ENCODE data around the gene MEGF10.

MEGF10 gene

DNA sequence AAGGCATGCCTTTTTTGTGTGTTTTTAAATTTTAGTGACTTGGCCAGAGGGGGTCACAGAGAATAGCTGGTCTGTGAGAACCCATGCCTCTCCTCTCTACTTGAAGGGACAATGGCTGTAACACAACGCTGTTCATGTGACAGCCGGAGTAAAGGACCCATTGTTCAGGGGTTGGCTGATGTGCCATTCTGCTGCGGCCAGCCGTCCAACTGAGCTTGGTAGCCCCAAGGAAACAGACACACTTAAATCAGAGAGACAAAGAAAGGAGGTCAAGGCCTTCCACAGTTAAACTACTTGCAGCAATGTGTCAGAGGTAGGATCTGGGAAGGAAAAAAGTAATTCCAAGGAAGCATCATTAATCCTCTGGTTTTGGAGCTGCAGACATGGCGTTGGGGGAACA is 8.1 kb downstream of the MEGF10 start:
- TF ChIP-seq, protein P1, sequence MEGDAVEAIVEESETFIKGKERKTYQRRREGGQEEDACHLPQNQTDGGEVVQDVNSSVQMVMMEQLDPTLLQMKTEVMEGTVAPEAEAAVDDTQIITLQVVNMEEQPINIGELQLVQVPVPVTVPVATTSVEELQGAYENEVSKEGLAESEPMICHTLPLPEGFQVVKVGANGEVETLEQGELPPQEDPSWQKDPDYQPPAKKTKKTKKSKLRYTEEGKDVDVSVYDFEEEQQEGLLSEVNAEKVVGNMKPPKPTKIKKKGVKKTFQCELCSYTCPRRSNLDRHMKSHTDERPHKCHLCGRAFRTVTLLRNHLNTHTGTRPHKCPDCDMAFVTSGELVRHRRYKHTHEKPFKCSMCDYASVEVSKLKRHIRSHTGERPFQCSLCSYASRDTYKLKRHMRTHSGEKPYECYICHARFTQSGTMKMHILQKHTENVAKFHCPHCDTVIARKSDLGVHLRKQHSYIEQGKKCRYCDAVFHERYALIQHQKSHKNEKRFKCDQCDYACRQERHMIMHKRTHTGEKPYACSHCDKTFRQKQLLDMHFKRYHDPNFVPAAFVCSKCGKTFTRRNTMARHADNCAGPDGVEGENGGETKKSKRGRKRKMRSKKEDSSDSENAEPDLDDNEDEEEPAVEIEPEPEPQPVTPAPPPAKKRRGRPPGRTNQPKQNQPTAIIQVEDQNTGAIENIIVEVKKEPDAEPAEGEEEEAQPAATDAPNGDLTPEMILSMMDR (IDR thresholded peaks at IDR 0.05) = no peak
- DNase-seq (ENCODE audit: low spot score) = no peak
- no peak overlapping the region for H3K4me3 ChIP-seq
- no peak overlapping the region for H3K27ac ChIP-seq

- no peak overlapping the region for H3K27ac ChIP-seq
- H3K4me3 ChIP-seq = no peak overlapping the region
- TF ChIP-seq, protein P1 (IDR thresholded peaks at IDR 0.05) = no peak
- DNase-seq (ENCODE audit: low spot score) = no peak
Observed at GRCh38 chr5:127299678-127300077, 9.1 kb downstream of the MEGF10 start.

GRCh38 chr5:127302509-127302908 is 11.9 kb downstream of the MEGF10 start:
- H3K4me3 ChIP-seq = no peak overlapping the region
- DNase-seq (ENCODE audit: low spot score) = no peak
- H3K27ac ChIP-seq = no peak overlapping the region
- TF ChIP-seq, protein P1 (IDR thresholded peaks at IDR 0.05) = no peak

GRCh38 chr5:127303404-127303803 is 12.8 kb downstream of the MEGF10 start:
- H3K27ac ChIP-seq = no peak overlapping the region
- no peak for DNase-seq (ENCODE audit: low spot score)
- TF ChIP-seq, protein P1 (IDR thresholded peaks at IDR 0.05) = no peak
- H3K4me3 ChIP-seq = no peak overlapping the region

GRCh38 chr5:127305493-127305892 is 14.9 kb downstream of the MEGF10 start:
- TF ChIP-seq, protein P1 (IDR thresholded peaks at IDR 0.05) = no peak
- no peak overlapping the region for H3K27ac ChIP-seq
- DNase-seq (ENCODE audit: low spot score) = no peak
- no peak overlapping the region for H3K4me3 ChIP-seq

DNA sequence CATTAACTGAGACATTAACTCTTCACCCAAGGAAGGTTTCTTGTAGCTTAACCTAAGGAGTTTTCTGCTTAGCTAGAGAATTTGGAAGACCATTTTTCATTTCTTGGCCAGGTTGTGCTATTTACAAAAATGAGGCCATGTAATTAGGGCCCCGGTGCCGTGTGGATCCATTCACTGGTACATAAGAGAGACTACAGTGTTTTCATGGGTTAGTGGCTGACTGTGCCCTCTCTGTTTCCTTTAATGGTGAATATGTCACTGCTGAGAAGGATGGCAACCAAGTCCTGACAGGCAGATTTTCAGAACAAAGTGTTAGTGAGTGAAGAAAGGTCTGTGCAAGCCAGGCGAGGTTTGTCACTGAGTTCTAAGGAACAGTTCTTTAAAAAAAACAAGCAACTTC is 15.4 kb downstream of the MEGF10 start:
- H3K4me3 ChIP-seq = no peak overlapping the region
- no peak for DNase-seq (ENCODE audit: low spot score)
- no peak overlapping the region for H3K27ac ChIP-seq
- TF ChIP-seq, protein P1 (IDR thresholded peaks at IDR 0.05) = no peak

- Histone ChIP-seq H3K4me3 (no peak overlapping the region), H3K27ac (no peak overlapping the region)
- TF ChIP-seq, protein P1 (IDR thresholded peaks at IDR 0.05) = no peak
- DNase-seq (ENCODE audit: low spot score) = no peak
Observed at GRCh38 chr5:127306647-127307046, 16.1 kb downstream of the MEGF10 start.
